DMS79 (cell line): ENCODE measurements around the gene SLC35A3.
"Not testable (repeated sequence)": the region's sequence is repeated elsewhere in the genome, so short reads cannot be mapped to it uniquely, and the experiment has no call there.

Experiments used
- DNase-seq: peaks from one replicate; lab custom pipeline; 2025; lab: John Stamatoyannopoulos, UW

Gene SLC35A3

DNA sequence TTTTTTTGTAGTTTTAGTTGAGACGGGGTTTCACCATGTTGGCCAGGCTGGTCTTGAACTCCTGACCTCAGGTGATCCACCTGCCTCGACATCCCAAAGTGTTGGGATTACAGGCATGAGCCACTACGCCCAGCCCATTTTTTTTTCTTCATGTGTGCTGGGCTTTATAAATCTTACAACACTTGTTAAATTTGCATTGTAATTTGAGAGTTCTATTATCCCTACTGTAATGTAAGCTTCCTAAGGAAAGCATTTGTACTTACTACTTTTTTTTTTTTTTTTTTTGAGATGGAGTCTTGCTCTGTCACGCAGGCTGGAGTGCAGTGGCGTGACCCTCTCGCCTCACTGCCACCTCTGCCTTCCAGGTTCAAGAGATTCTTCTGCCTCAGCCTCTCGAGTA is 2.3 kb downstream of the SLC35A3 start:
- not testable (repeated sequence) for DNase-seq

GRCh38 chr1:99975529-99975928 is 5.7 kb downstream of the SLC35A3 start:
- no peak for DNase-seq

GRCh38 chr1:99977326-99977725 is 7.5 kb downstream of the SLC35A3 start:
- not testable (repeated sequence) for DNase-seq

GRCh38 chr1:99978218-99978617 is 8.4 kb downstream of the SLC35A3 start:
- DNase-seq = no peak

GRCh38 chr1:99979091-99979490 is 9.3 kb downstream of the SLC35A3 start:
- DNase-seq = no peak

DNA sequence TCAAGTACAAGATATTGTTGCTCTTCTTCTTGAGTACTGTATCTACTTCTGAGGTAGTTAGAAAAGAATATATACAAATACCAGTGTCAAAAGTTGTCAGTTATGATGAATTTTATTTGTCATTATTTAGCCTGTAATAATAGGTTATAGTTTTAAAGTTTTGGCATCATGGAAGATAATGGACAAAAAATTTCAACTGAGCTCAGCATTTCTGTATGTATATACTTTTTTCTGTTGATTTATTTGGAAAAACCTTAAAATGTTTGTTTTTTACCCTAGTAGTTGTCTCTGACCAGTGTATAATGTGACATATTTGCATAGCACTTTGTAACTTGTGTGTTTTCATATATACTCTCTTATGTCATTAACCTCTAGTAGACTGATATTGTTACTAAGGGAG is 11.1 kb downstream of the SLC35A3 start:
- DNase-seq = no peak

DNA sequence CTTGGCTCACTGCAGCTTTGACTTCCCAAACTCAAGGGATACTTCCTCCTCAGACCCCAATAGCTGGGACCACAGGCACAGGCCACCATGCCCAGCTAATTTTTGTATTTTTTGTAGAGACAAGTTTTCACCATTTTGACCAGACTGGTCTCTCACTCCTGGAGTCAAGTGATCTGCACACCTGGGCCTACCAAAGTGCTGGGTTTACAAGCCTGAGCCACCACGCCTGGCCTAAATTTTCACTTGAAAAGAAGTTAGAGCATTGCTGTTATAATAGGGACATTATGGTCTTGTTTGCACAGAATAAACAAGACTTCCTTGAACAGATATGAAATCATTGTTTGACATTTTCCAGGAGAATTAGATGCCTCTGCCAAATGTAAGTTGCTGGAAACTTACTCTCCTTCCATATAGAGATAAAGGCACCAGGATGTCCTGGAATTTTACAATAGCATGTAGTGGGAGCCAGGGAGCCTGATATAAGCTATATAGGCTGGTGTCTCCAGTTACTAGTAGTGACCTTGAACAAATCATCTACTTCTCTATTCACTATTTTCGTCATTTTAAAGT is 16.9 kb downstream of the SLC35A3 start:
- DNase-seq = no peak

DNA sequence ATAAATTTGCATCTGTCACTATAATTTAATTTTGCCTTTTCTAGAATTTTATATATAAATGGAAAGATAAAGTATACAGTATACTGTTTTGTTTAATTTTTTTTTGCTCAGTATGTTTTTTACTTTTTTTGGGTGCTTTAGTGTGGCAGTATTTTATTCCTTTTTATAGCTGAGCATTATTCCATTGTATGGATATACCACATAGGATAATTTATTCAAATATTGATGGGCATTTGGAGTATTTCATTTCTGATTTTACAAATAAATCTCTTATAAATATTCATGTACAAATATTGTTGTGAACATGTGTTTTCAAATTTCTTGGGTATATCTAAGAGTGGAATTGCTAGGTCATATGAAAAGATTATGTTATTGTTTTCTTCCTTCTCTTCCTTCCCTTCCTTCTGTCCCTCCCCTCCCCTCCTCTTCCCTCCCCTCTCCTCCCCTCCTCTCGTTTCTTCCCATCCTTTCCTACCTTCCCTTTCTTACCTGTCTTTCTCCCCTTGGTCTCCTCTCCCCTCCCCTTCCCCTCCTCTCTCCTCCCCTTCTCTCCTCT is 18.5 kb downstream of the SLC35A3 start:
- no peak for DNase-seq

DNA sequence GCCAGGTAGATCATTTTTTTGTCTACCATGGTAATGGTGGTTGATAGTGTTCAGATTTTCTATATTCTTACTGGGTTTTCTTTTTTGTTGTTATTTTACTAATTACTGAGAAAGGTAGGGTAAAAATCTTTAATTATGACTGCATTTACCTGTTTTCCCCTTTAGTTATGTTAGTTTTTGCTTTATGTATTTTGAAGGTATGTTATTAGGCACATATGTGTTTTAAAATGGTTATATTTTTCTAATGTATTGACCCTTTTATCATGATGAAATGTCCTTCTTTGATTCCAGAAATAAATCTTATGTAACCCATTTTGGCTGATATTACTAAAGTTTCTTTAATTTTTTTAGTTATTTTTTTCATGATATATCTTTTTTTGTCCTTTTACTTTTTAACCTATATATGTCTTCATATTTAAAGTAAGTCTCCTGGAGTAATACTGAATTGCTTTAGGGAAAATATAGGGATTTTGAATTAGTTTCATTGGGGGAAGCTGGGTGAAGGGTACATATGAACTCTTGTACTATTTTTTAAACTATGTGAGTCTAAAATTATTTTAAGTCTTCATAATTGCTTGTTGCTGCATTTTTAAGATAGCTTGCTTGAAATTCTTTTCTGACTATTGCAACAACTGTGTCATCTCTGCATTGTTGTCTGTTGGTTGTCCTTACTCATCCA is 22.4 kb downstream of the SLC35A3 start:
- DNase-seq = no peak

- DNase-seq = no peak
Measured at GRCh38 chr1:99992760-99993467, 23.1 kb downstream of the SLC35A3 start.

GRCh38 chr1:99993468-99993845 is 23.7 kb downstream of the SLC35A3 start:
- DNase-seq = no peak

DNA sequence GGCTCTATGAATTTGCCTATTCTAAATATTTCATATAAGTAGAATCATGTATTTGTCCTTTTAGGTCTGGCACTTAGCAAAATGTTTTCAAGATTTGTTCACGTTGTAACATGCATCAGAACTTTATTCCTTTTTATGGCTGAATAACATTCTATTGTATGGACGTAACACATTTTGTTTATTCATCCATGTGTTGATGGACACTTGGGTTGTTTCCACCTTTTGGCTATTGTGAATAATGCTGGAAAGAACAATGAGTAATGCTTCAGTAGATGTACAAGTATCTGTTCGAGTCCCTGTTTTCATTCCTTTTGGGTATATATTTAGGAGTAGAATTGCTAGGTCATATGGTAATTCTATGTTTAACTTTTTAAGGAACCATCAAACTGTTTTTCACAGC is 24.7 kb downstream of the SLC35A3 start:
- DNase-seq = no peak

GRCh38 chr1:99996951-99997350 is 27.2 kb downstream of the SLC35A3 start:
- DNase-seq = no peak

DNA sequence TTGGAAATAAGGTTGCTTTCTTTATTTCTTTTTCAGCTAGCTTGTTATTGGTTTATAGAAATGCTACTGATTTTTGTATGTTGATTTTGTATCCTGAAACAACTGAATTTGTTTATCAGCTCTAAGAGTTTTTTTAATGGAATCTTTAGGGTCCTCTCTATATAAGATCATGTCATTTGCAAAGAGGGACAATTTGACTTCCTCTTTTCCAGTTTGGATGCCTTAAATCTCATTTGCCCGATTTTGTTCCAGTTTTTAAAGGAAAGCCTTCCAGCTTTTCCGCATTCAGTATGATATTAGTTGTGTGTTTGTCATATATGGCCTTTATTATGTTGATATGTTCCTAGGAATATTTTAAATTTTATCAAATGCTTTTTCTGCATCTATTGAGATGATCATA is 31.7 kb downstream of the SLC35A3 start:
- no peak for DNase-seq

DNA sequence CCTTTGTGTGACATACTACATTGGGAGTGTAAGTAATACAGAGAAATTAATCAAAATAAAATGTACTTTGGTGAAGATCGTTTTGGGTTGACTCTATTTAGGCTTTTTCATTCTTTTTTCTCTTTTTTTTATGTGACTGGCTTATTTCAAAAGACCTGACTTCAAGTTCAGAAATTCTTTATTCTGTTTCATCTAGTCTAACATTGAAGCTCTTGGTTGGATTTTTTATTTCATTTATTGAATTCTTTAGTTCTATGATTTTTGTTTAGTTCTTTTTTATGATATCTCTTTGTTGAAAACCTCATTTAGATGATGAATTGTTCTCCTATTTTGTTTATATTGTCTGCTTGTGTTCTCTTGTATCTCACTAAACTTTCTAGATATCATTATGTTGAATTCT is 35.6 kb downstream of the SLC35A3 start:
- no peak for DNase-seq

- DNase-seq = no peak
Measured at GRCh38 chr1:100006688-100007087, 36.9 kb downstream of the SLC35A3 start.

DNA sequence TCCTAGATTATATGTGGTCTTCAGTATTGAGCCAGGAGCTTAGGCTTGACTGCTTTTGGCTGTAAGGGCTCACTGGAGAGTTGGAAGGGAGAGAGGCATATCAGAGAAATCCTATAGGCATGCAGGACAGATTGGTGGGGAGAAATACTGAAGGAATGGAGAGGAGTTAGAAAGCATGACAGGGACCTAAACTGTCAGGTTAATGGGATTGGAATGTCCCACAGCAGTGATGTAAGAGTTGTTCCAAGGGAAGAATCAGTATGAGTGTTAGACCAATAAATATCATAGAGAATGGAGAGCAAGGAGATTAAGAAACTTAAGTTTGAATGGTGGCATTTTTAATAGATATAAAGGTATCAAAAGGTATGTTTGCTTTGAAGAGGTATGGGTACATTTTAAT is 39.7 kb downstream of the SLC35A3 start:
- DNase-seq = no peak

GRCh38 chr1:100010804-100011203 is 41.0 kb downstream of the SLC35A3 start:
- DNase-seq = no peak

DNA sequence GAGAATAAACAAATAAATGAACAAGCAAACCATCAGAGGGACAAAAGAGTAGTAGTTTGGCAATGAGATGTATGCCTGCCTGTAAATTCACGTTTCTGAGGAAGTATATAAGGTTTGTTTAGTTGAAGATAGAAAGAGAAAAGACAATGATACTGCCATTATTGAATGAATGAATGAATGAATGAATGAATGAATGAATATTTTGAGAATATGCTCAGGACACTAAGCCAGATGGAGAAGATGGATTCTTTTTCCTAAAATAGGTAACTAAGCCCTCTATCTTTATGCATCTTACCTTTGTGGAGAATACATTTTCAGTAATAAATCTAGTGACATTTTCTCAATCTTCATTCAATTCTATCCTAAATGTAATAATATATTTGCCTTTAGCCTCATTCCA is 49.4 kb downstream of the SLC35A3 start:
- no peak for DNase-seq

GRCh38 chr1:100023482-100023881 is 53.7 kb downstream of the SLC35A3 start:
- DNase-seq = no peak

GRCh38 chr1:100027212-100027611 is 57.4 kb downstream of the SLC35A3 start:
- no peak for DNase-seq

GRCh38 chr1:100028765-100029164 is 59.0 kb downstream of the SLC35A3 start:
- no peak for DNase-seq

GRCh38 chr1:100034470-100034869 is 64.7 kb downstream of the SLC35A3 start:
- no peak for DNase-seq
